IgD-negative memory B cell (primary cell): ENCODE data around the gene EEF1AKMT4. TPM values are rescaled to one million over a fixed set of nuclear protein-coding genes. Genes with fewer than 3 reads are reported as not detected.

Experiments used
- H3K27ac Mint-ChIP-seq, 3 donors: one replicate each; pipeline ENCODE4 v1.8.0; 2020 to 2022; ENCODE audit warnings: mild to moderate bottlenecking in 3 of 3, mixed read lengths in 3 of 3, moderate library complexity in 1 of 3
- H3K27me3 Mint-ChIP-seq: one replicate; pipeline ENCODE4 v1.8.0; 2021; ENCODE audit warnings: mixed read lengths
- H3K36me3 Mint-ChIP-seq: one replicate; pipeline ENCODE4 v1.8.0; 2020; ENCODE audit warnings: mild to moderate bottlenecking, mixed read lengths
- H3K4me1 Mint-ChIP-seq, 3 donors: one replicate each; pipeline ENCODE4 v1.8.0; 2020 to 2022; ENCODE audit warnings: mixed read lengths in 3 of 3, mild to moderate bottlenecking in 1 of 3
- H3K4me3 Mint-ChIP-seq, 4 donors: one replicate each; pipeline ENCODE4 v1.8.0; 2020 to 2022; ENCODE audit warnings: mild to moderate bottlenecking in 4 of 4, mixed read lengths in 4 of 4, moderate library complexity in 3 of 4
- H3K9me3 Mint-ChIP-seq, 3 donors: one replicate each; pipeline ENCODE4 v1.8.0; 2020 to 2021; ENCODE audit warnings: mixed read lengths in 3 of 3, mild to moderate bottlenecking in 1 of 3
- polyA plus RNA-seq: library from polyadenylated mRNA; unstranded; fragments of 300-500 nt; fragmentation: Illumina TruSeq; gene quantifications from one replicate; pipeline ENCODE4 v1.2.3, GENCODE V29; 2021

EEF1AKMT4 gene
- polyA plus RNA-seq, 1 donor from 2014 or later: 3.2 TPM

DNA sequence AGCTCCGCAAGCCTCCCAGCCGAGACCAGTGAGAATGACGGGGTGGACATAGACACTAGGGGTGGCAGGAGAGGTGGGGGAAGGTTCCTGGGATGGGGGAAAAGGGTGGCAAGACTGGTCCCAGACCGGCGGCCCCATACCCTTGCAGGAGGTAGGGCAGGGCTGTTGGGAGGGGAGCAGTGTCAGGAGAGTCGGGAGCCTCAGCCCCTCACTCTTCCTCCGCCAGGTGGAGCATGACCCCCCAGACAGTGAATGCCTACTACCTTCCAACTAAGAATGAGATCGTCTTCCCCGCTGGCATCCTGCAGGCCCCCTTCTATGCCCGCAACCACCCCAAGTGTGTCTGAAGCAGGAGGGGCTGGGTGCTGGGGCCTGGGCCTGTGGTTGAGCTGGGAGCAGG, 40.9 kb downstream of the EEF1AKMT4 start:
- no peak overlapping the region for H3K4me3 Mint-ChIP-seq
- H3K27me3 Mint-ChIP-seq: peaks cover 14% of the 10 kb centered on the region
- no peaks in the 10 kb centered on the region for H3K4me1 Mint-ChIP-seq
- H3K36me3 Mint-ChIP-seq: no peaks in the 10 kb centered on the region
- H3K27ac Mint-ChIP-seq: no peak overlapping the region
- no peaks in the 10 kb centered on the region for H3K9me3 Mint-ChIP-seq

DNA sequence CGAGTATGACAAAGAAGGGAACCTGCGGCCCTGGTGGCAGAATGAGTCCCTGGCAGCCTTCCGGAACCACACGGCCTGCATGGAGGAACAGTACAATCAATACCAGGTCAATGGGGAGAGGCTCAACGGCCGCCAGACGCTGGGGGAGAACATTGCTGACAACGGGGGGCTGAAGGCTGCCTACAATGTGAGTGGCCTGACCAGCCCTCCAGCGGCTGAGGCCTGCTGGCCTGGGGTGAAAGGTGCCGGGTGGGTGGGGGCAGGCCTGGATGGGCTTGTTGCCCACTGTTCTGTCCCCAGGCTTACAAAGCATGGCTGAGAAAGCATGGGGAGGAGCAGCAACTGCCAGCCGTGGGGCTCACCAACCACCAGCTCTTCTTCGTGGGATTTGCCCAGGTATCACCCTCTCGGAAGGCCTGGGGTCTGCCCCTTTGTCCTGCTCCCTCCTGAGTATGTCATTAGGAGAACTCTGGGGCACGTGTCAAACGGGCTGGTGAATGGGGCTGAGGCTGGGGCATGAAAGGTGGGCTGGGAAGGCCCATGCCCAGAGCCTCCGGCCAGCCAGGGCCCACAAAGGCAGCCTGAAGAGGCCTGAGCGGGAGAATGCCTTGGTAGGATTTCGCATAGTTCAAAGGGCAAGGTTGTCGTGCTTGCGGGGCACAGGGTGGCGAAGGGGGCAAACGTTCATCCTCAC, 41.7 kb downstream of the EEF1AKMT4 start:
- peaks cover 12% of the 10 kb centered on the region for H3K27me3 Mint-ChIP-seq
- H3K4me1 Mint-ChIP-seq: no peaks in the 10 kb centered on the region
- peak overlapping the region in 1 of 4 donors; percentile 17 for H3K4me3 Mint-ChIP-seq

DNA sequence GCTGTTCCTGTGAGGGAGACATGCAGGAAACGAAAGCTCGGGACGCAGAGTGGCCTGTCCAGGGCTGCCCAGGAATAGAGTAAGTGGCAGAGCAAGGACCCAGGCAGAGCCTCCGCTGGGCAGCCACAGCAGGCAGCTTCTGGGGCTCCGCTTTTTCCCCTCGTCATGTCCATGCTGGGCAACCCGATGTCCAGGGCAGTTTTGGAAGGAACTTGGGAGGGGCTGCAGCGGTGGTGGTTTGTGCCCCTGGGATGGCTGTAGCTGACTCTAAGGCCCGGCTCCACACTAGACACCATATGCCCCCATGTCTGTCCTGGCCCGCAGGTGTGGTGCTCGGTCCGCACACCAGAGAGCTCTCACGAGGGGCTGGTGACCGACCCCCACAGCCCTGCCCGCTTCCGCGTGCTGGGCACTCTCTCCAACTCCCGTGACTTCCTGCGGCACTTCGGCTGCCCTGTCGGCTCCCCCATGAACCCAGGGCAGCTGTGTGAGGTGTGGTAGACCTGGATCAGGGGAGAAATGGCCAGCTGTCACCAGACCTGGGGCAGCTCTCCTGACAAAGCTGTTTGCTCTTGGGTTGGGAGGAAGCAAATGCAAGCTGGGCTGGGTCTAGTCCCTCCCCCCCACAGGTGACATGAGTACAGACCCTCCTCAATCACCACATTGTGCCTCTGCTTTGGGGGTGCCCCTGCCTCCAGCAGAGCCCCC, 42.4 kb downstream of the EEF1AKMT4 start:
- Mint-ChIP-seq H3K27ac (peak overlapping the region in 1 of 3 donors; percentile 23), H3K27me3 (peaks cover 12% of the 10 kb centered on the region), H3K36me3 (no peaks in the 10 kb centered on the region), H3K4me3 (no peak overlapping the region), H3K4me1 (no peaks in the 10 kb centered on the region), H3K9me3 (no peaks in the 10 kb centered on the region)

More for the DNA sequence above, 41.7 kb downstream of the EEF1AKMT4 start:
- no peaks in the 10 kb centered on the region for H3K9me3 Mint-ChIP-seq
- no peaks in the 10 kb centered on the region for H3K36me3 Mint-ChIP-seq
- no peak overlapping the region for H3K27ac Mint-ChIP-seq

- H3K27me3 Mint-ChIP-seq: no peaks in the 10 kb centered on the region
- no peaks in the 10 kb centered on the region for H3K9me3 Mint-ChIP-seq
- no peaks in the 10 kb centered on the region for H3K36me3 Mint-ChIP-seq
- no peak overlapping the region for H3K27ac Mint-ChIP-seq
- H3K4me3 Mint-ChIP-seq: peak overlapping the region in 1 of 4 donors; percentile 70
- peaks cover 6 to 18% (median 9%) of the 10 kb centered on the region in 3 donors for H3K4me1 Mint-ChIP-seq
Observed at GRCh38 chr3:184295771-184296170, 46.3 kb downstream of the EEF1AKMT4 start.

- peaks cover 6 to 18% (median 9%) of the 10 kb centered on the region in 3 donors for H3K4me1 Mint-ChIP-seq
- no peaks in the 10 kb centered on the region for H3K9me3 Mint-ChIP-seq
- peak overlapping the region in 1 of 4 donors; percentile 87 for H3K4me3 Mint-ChIP-seq
- no peak overlapping the region for H3K27ac Mint-ChIP-seq
- no peaks in the 10 kb centered on the region for H3K36me3 Mint-ChIP-seq
- no peaks in the 10 kb centered on the region for H3K27me3 Mint-ChIP-seq
Observed at GRCh38 chr3:184296616-184297015, 47.1 kb downstream of the EEF1AKMT4 start.

DNA sequence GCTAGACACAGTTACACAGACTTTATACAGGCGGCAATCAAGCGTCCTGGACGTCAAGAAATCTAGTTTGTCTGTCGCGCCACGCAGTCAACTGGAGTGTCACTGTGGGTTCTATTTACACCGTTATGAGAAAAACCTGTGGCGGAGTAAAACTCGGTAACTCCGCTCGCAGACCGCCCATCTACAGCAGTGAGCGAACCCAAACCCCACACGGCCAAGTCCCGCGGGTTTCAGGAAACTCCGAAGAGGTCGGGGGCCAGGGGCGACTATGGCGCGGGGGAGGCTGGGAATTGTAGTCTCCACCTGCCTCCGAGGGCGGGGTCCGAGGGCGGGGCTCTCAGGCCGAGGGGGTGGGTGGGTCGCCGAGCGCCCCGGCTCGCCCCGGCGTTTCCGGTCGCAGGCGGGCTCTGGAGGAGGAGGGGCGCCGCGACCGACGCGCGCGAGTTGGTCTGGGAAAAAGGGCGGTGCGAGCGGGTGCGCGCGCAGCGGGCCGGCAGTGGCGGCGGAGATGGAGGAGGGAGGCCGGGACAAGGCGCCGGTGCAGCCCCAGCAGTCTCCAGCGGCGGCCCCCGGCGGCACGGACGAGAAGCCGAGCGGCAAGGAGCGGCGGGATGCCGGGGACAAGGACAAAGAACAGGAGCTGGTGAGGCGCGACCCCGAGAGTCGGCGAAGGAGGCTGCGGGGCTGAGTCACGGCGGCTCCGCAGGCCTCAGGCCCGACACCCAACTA, 49.5 kb downstream of the EEF1AKMT4 start, which contains the start of gene PSMD2:
TSS of gene PSMD2 (plus strand) at position 483 of the 729 bp plus-strand sequence. CDS start at position 509, 26 bp downstream.
- peak within 1 kb of the TSS; percentile 46 to 93 (median 84) for H3K27ac Mint-ChIP-seq
- peak within 1 kb of the TSS; percentile 87 to 97 (median 93) for H3K4me3 Mint-ChIP-seq
- no peaks in the 10 kb centered on the region for H3K36me3 Mint-ChIP-seq
- no peaks in the 10 kb centered on the region for H3K9me3 Mint-ChIP-seq
- peaks cover 6 to 18% (median 12%) of the 10 kb centered on the region in 3 donors for H3K4me1 Mint-ChIP-seq
- no peaks in the 10 kb centered on the region for H3K27me3 Mint-ChIP-seq

GRCh38 chr3:184299488-184300377, 50.3 kb downstream of the EEF1AKMT4 start:
- Mint-ChIP-seq H3K27me3 (no peaks in the 10 kb centered on the region), H3K36me3 (peaks cover 2% of the 10 kb centered on the region), H3K4me3 (peak overlapping the region; percentile 87 to 97 (median 93)), H3K9me3 (no peaks in the 10 kb centered on the region), H3K27ac (peak overlapping the region; percentile 46 to 84 (median 84)), H3K4me1 (peaks cover 6 to 18% (median 12%) of the 10 kb centered on the region in 3 donors)

DNA sequence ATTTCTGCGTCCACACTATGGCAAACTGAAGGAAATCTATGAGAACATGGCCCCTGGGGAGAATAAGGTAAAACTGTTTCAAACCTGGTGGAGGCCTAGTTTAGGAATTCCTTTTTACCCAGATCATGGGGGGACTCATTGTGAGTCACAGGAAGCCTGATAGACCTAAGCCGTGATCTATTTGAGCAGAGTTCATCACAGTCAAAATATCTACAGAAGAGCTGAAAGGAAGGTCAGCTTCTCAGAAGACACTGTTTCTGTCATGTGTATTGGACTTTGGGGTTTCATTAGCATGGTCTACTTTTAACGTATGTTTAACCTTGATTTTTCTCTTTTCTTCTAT, 50.9 kb downstream of the EEF1AKMT4 start:
- H3K36me3 Mint-ChIP-seq: peaks cover 2% of the 10 kb centered on the region
- peak overlapping the region; percentile 87 to 97 (median 93) for H3K4me3 Mint-ChIP-seq
- peaks cover 6 to 18% (median 12%) of the 10 kb centered on the region in 3 donors for H3K4me1 Mint-ChIP-seq
- H3K27me3 Mint-ChIP-seq: no peaks in the 10 kb centered on the region
- no peaks in the 10 kb centered on the region for H3K9me3 Mint-ChIP-seq
- peak overlapping the region in 2 of 3 donors; percentile 46 to 84 for H3K27ac Mint-ChIP-seq

DNA sequence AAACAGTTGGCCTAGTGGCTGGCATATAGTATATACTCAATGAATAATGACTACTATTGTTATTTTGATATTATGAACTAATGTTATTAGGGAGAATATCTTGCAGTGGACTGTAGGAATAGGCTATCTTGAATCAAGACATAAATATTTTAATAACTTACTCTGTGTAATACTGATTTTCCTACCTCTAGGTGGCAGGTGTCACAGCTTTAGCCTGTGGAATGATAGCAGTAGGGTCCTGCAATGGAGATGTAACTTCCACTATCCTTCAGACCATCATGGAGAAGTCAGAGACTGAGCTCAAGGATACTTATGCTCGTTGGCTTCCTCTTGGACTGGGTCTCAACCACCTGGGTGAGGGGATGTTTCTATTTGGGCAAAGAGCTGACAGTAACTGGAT, 56.1 kb downstream of the EEF1AKMT4 start:
- peak overlapping the region in 1 of 4 donors; percentile 30 for H3K4me3 Mint-ChIP-seq
- H3K27ac Mint-ChIP-seq: peak overlapping the region in 1 of 3 donors; percentile 11
- no peaks in the 10 kb centered on the region for H3K27me3 Mint-ChIP-seq
- no peaks in the 10 kb centered on the region for H3K9me3 Mint-ChIP-seq
- peaks cover 2% of the 10 kb centered on the region for H3K36me3 Mint-ChIP-seq
- peaks cover 0 to 4% (median 2%) of the 10 kb centered on the region in 3 donors for H3K4me1 Mint-ChIP-seq

DNA sequence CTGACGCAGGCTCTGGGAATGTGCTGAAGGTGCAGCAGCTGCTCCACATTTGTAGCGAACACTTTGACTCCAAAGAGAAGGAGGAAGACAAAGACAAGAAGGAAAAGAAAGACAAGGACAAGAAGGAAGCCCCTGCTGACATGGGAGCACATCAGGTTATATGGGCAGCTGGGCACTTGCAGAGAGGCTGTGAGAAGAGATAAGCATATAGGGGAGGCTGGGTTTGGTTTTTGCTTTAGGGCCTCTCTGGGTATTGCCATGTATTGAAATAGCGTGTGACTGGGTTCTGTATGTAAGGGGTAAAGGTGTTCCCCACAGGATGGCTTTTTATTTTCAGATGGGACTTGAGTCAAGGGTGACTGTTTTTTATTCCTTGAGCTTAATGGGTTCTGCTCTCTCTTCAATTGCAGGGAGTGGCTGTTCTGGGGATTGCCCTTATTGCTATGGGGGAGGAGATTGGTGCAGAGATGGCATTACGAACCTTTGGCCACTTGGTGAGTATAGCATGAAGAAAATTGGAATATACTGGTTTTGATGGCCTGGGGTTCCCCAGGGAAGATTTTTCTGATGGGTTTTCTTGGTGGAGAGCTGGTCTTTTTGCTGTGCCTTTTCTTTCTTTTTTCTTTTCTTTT, 57.0 kb downstream of the EEF1AKMT4 start:
- peaks cover 0 to 3% (median 0%) of the 10 kb centered on the region in 3 donors for H3K4me1 Mint-ChIP-seq
- no peaks in the 10 kb centered on the region for H3K9me3 Mint-ChIP-seq
- peaks cover 2% of the 10 kb centered on the region for H3K36me3 Mint-ChIP-seq
- H3K27me3 Mint-ChIP-seq: no peaks in the 10 kb centered on the region
- no peak overlapping the region for H3K4me3 Mint-ChIP-seq
- H3K27ac Mint-ChIP-seq: no peak overlapping the region

- Mint-ChIP-seq H3K36me3 (peaks cover 2% of the 10 kb centered on the region), H3K27ac (no peak overlapping the region), H3K27me3 (no peaks in the 10 kb centered on the region), H3K9me3 (no peaks in the 10 kb centered on the region), H3K4me3 (peak overlapping the region in 1 of 4 donors; percentile 62), H3K4me1 (no peaks in the 10 kb centered on the region)
Observed at GRCh38 chr3:184307915-184308314, 58.4 kb downstream of the EEF1AKMT4 start.
